ENCODE results near the gene HCK. TPM values are rescaled to one million over a fixed set of nuclear protein-coding genes. Genes with fewer than 3 reads are reported as not detected.

The HCK gene
- polyA plus RNA-seq, 1 experiment: not detected

DNA sequence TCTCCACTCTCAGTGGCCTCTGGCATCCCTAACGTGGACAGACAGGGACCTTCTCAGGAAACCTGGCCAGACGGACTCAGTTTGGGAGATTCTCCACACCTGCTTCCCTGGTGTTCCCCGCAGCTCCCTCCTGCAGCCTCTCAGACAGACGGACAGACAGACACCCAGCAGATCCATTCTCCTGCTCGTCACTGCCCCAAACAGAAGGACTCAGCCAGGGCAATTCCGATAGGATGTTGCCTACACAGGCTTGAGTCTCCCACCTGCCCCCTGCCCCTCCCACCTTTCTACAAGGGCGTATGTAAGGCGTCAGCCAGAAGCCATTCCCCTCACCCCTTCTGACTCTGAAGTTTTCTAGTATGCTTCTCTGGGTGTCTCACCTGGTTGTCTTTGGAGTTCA is 41.4 kb upstream of the HCK start:
- CTCF ChIA-PET: no interaction called here
- POLR2A ChIA-PET: no interaction called here
- Histone ChIP-seq H3K4me3 (ENCODE audit: low read depth, low read length) (no peak overlapping the region), H3K27me3 (ENCODE audit: control insufficient read depth, insufficient read depth, low read length) (peaks cover 25% of the 10 kb centered on the region), H3K27ac (ENCODE audit: low read depth, low read length) (no peak overlapping the region), H3K9me3 (ENCODE audit: control insufficient read depth, insufficient read depth, low read length) (no peaks in the 10 kb centered on the region)
- DNase-seq (ENCODE audit: low read depth, low spot score): no peak
- TF ChIP-seq CTCF (IDR thresholded peaks at IDR 0.05; ENCODE audit: low read depth, low read length): no peak

DNA sequence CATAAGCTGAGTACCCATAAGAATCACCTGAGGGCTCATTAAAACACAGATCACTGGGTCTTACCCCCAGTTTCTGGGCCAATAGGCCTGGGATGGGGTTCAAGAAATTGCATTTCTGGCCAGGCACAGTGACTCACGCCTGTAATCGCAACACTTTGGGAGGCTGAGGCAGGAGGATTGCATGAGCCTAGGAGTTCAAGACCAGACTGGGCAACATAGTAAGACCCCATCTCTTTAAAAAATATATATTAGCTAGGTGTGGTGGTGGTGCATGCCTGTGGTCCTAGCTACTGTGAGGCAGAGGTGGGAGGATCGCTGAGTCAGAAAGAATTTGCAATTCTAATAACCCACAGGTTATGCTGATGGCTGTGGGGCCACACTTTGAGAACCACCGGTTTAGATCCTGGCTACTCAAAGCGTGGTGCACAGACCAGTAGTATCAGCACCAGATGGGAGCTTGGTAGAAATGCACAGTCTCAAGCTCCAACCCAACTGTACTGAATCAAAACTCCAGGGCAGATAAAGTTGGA is 39.8 kb upstream of the HCK start:
- DNase-seq (ENCODE audit: low read depth, low spot score): no peak
- no peaks in the 10 kb centered on the region for H3K9me3 ChIP-seq (ENCODE audit: control insufficient read depth, insufficient read depth, low read length)
- no peak overlapping the region for H3K4me3 ChIP-seq (ENCODE audit: low read depth, low read length)
- H3K27me3 ChIP-seq (ENCODE audit: control insufficient read depth, insufficient read depth, low read length): peaks cover 23% of the 10 kb centered on the region
- TF ChIP-seq CTCF (IDR thresholded peaks at IDR 0.05; ENCODE audit: low read depth, low read length): no peak
- POLR2A ChIA-PET: interaction anchor here (0.6 kb wide), 1 partner anchor 51 kb away, joined by 3 read pairs; no protein-coding TSS in a partner anchor
- H3K27ac ChIP-seq (ENCODE audit: low read depth, low read length): no peak overlapping the region
- CTCF ChIA-PET: interaction anchor here (2.5 kb wide), 1 partner anchor 19 kb away, joined by 11 read pairs; no protein-coding TSS in a partner anchor

DNA sequence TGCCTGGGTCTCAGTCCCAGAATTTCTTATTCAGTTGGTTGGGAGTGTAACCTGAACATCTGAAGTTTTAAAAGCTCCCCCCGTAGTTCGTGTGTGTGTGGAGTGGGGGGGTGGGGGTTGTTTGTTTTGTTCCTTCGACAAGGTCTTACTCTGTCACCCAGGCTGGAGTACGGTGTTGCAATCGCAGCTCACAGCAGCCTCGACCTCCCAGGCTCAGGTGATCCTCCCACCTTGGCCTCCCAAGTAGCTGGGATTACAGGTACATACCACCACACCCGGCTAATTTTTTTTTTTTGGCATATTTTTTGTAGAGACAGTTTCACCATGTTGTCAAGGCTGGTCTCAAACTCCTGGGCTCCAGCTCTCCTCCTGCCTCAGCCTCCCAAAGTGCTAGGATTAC is 38.7 kb upstream of the HCK start:
- H3K27ac ChIP-seq (ENCODE audit: low read depth, low read length): no peak overlapping the region
- ChIA-PET POLR2A (no interaction called here), CTCF (interaction anchor here (2.5 kb wide), 1 partner anchor 18 kb away, joined by 11 read pairs; no protein-coding TSS in a partner anchor)
- no peak for TF ChIP-seq CTCF (IDR thresholded peaks at IDR 0.05; ENCODE audit: low read depth, low read length)
- H3K4me3 ChIP-seq (ENCODE audit: low read depth, low read length): no peak overlapping the region
- H3K9me3 ChIP-seq (ENCODE audit: control insufficient read depth, insufficient read depth, low read length): no peaks in the 10 kb centered on the region
- peaks cover 28% of the 10 kb centered on the region for H3K27me3 ChIP-seq (ENCODE audit: control insufficient read depth, insufficient read depth, low read length)
- no peak for DNase-seq (ENCODE audit: low read depth, low spot score)

DNA sequence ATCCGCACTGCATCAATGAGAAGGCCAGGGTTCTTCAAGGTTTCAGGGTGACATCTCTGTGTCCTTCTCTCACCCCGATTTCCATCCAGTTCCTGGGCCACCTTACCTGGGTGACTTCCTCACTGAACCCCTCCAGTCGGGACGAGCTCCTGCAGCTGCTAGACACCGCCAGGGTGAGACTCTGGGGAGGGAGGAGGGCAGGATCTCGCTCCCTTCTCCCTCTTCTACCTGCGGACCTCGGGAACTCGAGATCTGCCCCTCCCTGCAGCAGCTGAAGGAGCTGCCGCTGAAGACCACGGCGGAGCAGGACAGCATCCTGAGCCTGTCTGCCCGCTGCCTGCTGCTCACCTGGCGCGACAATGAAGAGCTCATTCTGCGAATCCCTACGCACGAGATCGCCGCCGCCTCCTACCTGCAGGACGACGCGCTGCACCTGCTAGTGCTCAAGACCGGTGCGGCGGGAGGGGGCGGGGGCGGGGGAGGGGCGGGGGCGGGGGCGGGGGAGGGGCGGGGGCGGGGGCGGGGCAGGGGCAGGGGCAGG is 34.3 kb upstream of the HCK start:
- no peak for DNase-seq (ENCODE audit: low read depth, low spot score)
- no peaks in the 10 kb centered on the region for H3K9me3 ChIP-seq (ENCODE audit: control insufficient read depth, insufficient read depth, low read length)
- no peak overlapping the region for H3K4me3 ChIP-seq (ENCODE audit: low read depth, low read length)
- H3K27ac ChIP-seq (ENCODE audit: low read depth, low read length): no peak overlapping the region
- CTCF ChIA-PET: interaction anchor here (0.6 to 1.1 kb wide), 3 partner anchors 13 to 27 kb away, joined by 3 to 5 read pairs (median 3); no protein-coding TSS in a partner anchor
- TF ChIP-seq CTCF (IDR thresholded peaks at IDR 0.05; ENCODE audit: low read depth, low read length): no peak
- H3K27me3 ChIP-seq (ENCODE audit: control insufficient read depth, insufficient read depth, low read length): peaks cover 56% of the 10 kb centered on the region
- POLR2A ChIA-PET: no interaction called here
